GM18499 (cell line): Measurements from ENCODE around the gene C8G.
A peak's percentile ranks its signal among the peaks of the same experiment; 100 is the strongest.

Experiments
- ATAC-seq: cut with Tn5 transposase; IDR thresholded peaks from one replicate; pipeline ENCODE4 v1.9.1; 2021; ENCODE audit warnings: moderate number of reproducible peaks; ENCODE audit not compliant: insufficient read depth, unreplicated experiment

Gene C8G

GRCh38 chr9:136940526-136941230 lies 4.4 kb upstream of the C8G start:
- no peak for ATAC-seq

GRCh38 chr9:136941231-136942111 lies 3.6 kb upstream of the C8G start:
- no peak for ATAC-seq

GRCh38 chr9:136942112-136942880 lies 2.7 kb upstream of the C8G start:
- ATAC-seq: no peak

GRCh38 chr9:136942881-136943230 lies 2.2 kb upstream of the C8G start:
- no peak for ATAC-seq

GRCh38 chr9:136943291-136944211 lies 1.5 kb upstream of the C8G start:
- ATAC-seq: peak; percentile 18

GRCh38 chr9:136944212-136944518 lies 878 bp upstream of the C8G start:
- peak; percentile 11 for ATAC-seq

GRCh38 chr9:136945333-136946227 lies 537 bp downstream of the C8G start:
- no peak for ATAC-seq

GRCh38 chr9:136946228-136947027 lies 1.4 kb downstream of the C8G start:
- ATAC-seq: no peak

- ATAC-seq: no peak
Observed at GRCh38 chr9:136947028-136947891, 2.2 kb downstream of the C8G start.

GRCh38 chr9:136947955-136948510 lies 3.0 kb downstream of the C8G start:
- no peak for ATAC-seq

GRCh38 chr9:136949239-136949816 lies 4.3 kb downstream of the C8G start:
- ATAC-seq: no peak

- peak; percentile 50 for ATAC-seq
Observed at GRCh38 chr9:136949817-136950655, 5.0 kb downstream of the C8G start.

- ATAC-seq: no peak
Observed at GRCh38 chr9:136950656-136951276, 5.7 kb downstream of the C8G start.

- ATAC-seq: no peak
Observed at GRCh38 chr9:136951541-136952320, 6.7 kb downstream of the C8G start, which contains the start of gene LCN12. LCN12 (plus strand) TSS chr9:136952273; CDS start chr9:136952328, 55 bp downstream.
